Neural progenitor cell (in vitro differentiated cells): ENCODE data around the gene STX19.

ENCODE experiments used
- EZH2 ChIP-seq: fragments of 200-600 bp; sonication (generic); IDR thresholded peaks from 2 replicates; pipeline ENCODE4 v1.6.1; 2017; ENCODE audit warnings: antibody characterized with exemption, mild to moderate bottlenecking, moderate library complexity
- EZH2phosphoT487 ChIP-seq: fragments of 200-600 bp; sonication (generic); IDR thresholded peaks from 2 replicates; pipeline ENCODE4 v1.6.1; 2017; ENCODE audit warnings: antibody characterized with exemption
- TF ChIP-seq, protein P1 (sequence below): fragments of 200-600 bp; sonication (generic); IDR thresholded peaks from 2 replicates; pipeline ENCODE4 v1.5.1; 2017; ENCODE audit warnings: antibody characterized with exemption, mild to moderate bottlenecking

DNA sequence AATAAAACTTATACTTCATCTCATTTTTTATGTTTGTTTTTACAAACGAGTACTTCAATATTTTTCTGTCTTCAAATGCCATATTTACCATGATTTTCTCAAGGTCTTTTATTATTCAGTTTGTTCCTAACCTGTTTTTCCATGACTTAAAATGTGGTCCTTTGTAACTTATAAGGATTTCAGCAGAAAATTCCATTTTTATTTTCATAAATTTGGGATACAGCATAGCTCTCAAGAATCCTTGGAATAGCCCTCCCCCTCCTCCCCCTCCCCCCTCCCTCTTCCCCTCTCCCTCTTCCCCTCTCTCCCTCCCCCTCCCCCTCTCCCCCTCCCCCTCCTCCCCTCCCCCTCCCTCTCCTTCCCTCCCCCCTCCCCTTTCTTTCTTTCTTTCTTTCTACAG, 14.9 kb upstream of the STX19 start:
- TF ChIP-seq EZH2phosphoT487 (no peak), EZH2 (no peak)
- TF ChIP-seq, protein P1, sequence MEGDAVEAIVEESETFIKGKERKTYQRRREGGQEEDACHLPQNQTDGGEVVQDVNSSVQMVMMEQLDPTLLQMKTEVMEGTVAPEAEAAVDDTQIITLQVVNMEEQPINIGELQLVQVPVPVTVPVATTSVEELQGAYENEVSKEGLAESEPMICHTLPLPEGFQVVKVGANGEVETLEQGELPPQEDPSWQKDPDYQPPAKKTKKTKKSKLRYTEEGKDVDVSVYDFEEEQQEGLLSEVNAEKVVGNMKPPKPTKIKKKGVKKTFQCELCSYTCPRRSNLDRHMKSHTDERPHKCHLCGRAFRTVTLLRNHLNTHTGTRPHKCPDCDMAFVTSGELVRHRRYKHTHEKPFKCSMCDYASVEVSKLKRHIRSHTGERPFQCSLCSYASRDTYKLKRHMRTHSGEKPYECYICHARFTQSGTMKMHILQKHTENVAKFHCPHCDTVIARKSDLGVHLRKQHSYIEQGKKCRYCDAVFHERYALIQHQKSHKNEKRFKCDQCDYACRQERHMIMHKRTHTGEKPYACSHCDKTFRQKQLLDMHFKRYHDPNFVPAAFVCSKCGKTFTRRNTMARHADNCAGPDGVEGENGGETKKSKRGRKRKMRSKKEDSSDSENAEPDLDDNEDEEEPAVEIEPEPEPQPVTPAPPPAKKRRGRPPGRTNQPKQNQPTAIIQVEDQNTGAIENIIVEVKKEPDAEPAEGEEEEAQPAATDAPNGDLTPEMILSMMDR, result no peak
